K562 (cell line): ENCODE results near the gene COX6B2. TPM values are rescaled to one million over a fixed set of nuclear protein-coding genes. Genes with fewer than 3 reads are reported as not detected.

Source experiments
- ATAC-seq: fragments of 200-7000 bp; cut with Tn5 transposase; 3 replicates; pipeline ENCODE4 v1.9.1; 2020; ENCODE audit warnings: moderate library complexity
- BruUV-seq: library from RNA; stranded (reverse); fragments of 400-500 nt; replicated peaks from 2 replicates; lab custom pipeline; 2021; lab: Mats Ljungman, UMichigan
- CTCF ChIA-PET: fragments of 300-600 bp; formaldehyde crosslinking; extraction: SDS; loops from one replicate; lab custom pipeline; 2021; ENCODE audit warnings: low intra/inter-chr PET ratio; lab: Yijun Ruan, JAX
- POLR2A ChIA-PET: fragments of 300-600, 350-650 bp; sonication (Branson Sonifier 250); formaldehyde crosslinking; extraction: SDS; loops from one replicate; lab custom pipeline; 2021; ENCODE audit warnings: antibody characterized with exemption, inconsistent platforms; lab: Yijun Ruan, JAX
- DNase-seq, 4 experiments: peaks; one replicate each; pipeline versions ENCODE4 v3.0.0 to v3.0.0-alpha.2; 2011 to 2018; ENCODE audit warnings: low spot score in 3 of 4, mixed read lengths in 3 of 4; ENCODE audit errors: extremely low read depth in 1 of 4
- FAIRE-seq: peaks from 2 replicates; lab custom pipeline; 2011; peaks lifted over from hg19 to GRCh38; lab: Jason Lieb, UNC
- H2AFZ ChIP-seq: 2 replicates; pipeline ENCODE4 v1.6.0; 2011; ENCODE audit warnings: low read depth, low read length, control low read depth, inconsistent platforms
- H3K27ac ChIP-seq: fragments of 200-600 bp; 3 replicates; pipeline ENCODE4 v1.8.0; 2011; ENCODE audit warnings: low read depth, mild to moderate bottlenecking, control low read depth, inconsistent platforms, low read length, moderate library complexity, mixed read lengths; ENCODE audit errors: extremely low read depth
- H3K27me3 ChIP-seq, 2 experiments: fragments of 300-600 bp in 1 of 2; 2 replicates in 1 of 2; 3 replicates in 1 of 2; pipeline versions ENCODE4 v1.6.0 to v1.8.0; 2011; ENCODE audit warnings: inconsistent platforms in 2 of 2, low read length in 2 of 2, mild to moderate bottlenecking in 1 of 2, mixed read lengths in 1 of 2, moderate library complexity in 1 of 2; ENCODE audit not compliant: control insufficient read depth in 2 of 2, insufficient read depth in 2 of 2
- H3K36me3 ChIP-seq: fragments of 300-600 bp; 3 replicates; pipeline ENCODE4 v1.8.0; 2011; ENCODE audit warnings: mild to moderate bottlenecking, low read length, inconsistent platforms; ENCODE audit not compliant: control insufficient read depth, insufficient read depth
- H3K4me1 ChIP-seq, 2 experiments: fragments of 200-600 bp in 1 of 2; replicated peaks in 1 of 2; 2 replicates in 1 of 2; 3 replicates in 1 of 2; pipeline versions ENCODE4 v1.5.1 to v1.8.0; 2011; ENCODE audit warnings: inconsistent platforms in 2 of 2, low read length in 2 of 2, mild to moderate bottlenecking in 1 of 2, mixed read lengths in 1 of 2, moderate library complexity in 1 of 2; ENCODE audit not compliant: control insufficient read depth in 2 of 2, insufficient read depth in 2 of 2
- H3K4me2 ChIP-seq: 2 replicates; pipeline ENCODE4 v1.6.1; 2011; ENCODE audit warnings: low read length, control low read depth, inconsistent platforms, mixed read lengths; ENCODE audit not compliant: insufficient read depth
- H3K4me3 ChIP-seq: fragments of 200-600 bp; sonication (generic), shearing (Covaris generic); 2 replicates; pipeline ENCODE4 v1.5.1; 2016; ENCODE audit warnings: control low read depth, inconsistent platforms
- H3K79me2 ChIP-seq: fragments of 200-600 bp; 3 replicates; pipeline ENCODE4 v1.8.0; 2011; ENCODE audit warnings: low read length, inconsistent platforms; ENCODE audit not compliant: control insufficient read depth, insufficient read depth
- H3K9ac ChIP-seq, 2 experiments: 2 replicates each; pipeline versions ENCODE4 v1.6.0 to v1.6.1; 2011; ENCODE audit warnings: low read depth in 2 of 2, low read length in 2 of 2, control low read depth in 1 of 2, inconsistent platforms in 1 of 2, mild to moderate bottlenecking in 1 of 2, mixed read lengths in 1 of 2; ENCODE audit not compliant: insufficient read depth in 1 of 2
- H3K9me1 ChIP-seq: one replicate; pipeline ENCODE4 v1.6.0; 2011; ENCODE audit warnings: inconsistent platforms, mild to moderate bottlenecking, low read length, moderate library complexity; ENCODE audit not compliant: control insufficient read depth, insufficient read depth
- H3K9me3 ChIP-seq: replicated peaks from 2 replicates; pipeline ENCODE4 v1.5.1; 2011; ENCODE audit warnings: low read depth, low read length, inconsistent platforms; ENCODE audit not compliant: control insufficient read depth, insufficient read depth
- H4K20me1 ChIP-seq: replicated peaks from 2 replicates; pipeline ENCODE4 v1.6.1; 2011; ENCODE audit warnings: low read length, inconsistent platforms, mixed read lengths; ENCODE audit not compliant: control insufficient read depth, insufficient read depth
- BACH1 ChIP-seq: fragments of 200-800 bp; sonication (Bioruptor generic); IDR thresholded peaks from 2 replicates; pipeline ENCODE4 v1.6.1; 2016; ENCODE audit warnings: missing genetic modification characterization, missing compliant biosample characterization
- CLOCK ChIP-seq: fragments of 250-450 bp; sonication (Bioruptor Pico); IDR thresholded peaks from 2 replicates; pipeline ENCODE4 v1.4.0; 2020; ENCODE audit warnings: mild to moderate bottlenecking, moderate library complexity, borderline replicate concordance
- DEAF1 ChIP-seq: fragments of 450-650 bp; formaldehyde crosslinking; IDR thresholded peaks from 2 replicates; pipeline ENCODE4 v1.4.0; 2020; ENCODE audit warnings: mild to moderate bottlenecking, moderate library complexity
- HIVEP1 ChIP-seq: fragments of 250-450 bp; sonication (Bioruptor Pico); IDR thresholded peaks from 2 replicates; pipeline ENCODE4 v1.4.0; 2020; ENCODE audit warnings: mild to moderate bottlenecking
- MBD2 ChIP-seq: sonication (generic); IDR thresholded peaks from 2 replicates; pipeline ENCODE4 v1.6.1; 2016; ENCODE audit warnings: low read depth, borderline replicate concordance
- MLX ChIP-seq, 2 experiments: fragments of 450-650 bp in 1 of 2; sonication (generic) in 1 of 2; formaldehyde crosslinking; conservative IDR thresholded peaks; 2 replicates each; pipeline versions ENCODE4 v1.4.0 to v1.8.1; 2020 to 2022; ENCODE audit warnings: mild to moderate bottlenecking in 1 of 2, missing genetic modification reagents in 1 of 2
- NFATC3 ChIP-seq: fragments of 450-650 bp; IDR thresholded peaks from 2 replicates; pipeline ENCODE4 v1.6.1; 2017; ENCODE audit warnings: mild to moderate bottlenecking
- NR2C2 ChIP-seq, 2 experiments: fragments of 200-800 bp in 1 of 2; sonication (Bioruptor generic) in 1 of 2; sonication (generic) in 1 of 2; formaldehyde crosslinking in 1 of 2; IDR thresholded peaks; 2 replicates each; pipeline versions ENCODE4 v1.6.1 to v1.8.0; 2016 to 2022; ENCODE audit warnings: mild to moderate bottlenecking in 1 of 2, missing compliant biosample characterization in 1 of 2, missing genetic modification characterization in 1 of 2, missing genetic modification reagents in 1 of 2
- PRMT5 ChIP-seq: sonication (generic); formaldehyde crosslinking; IDR thresholded peaks from 2 replicates; pipeline ENCODE4 v1.5.0; 2020; ENCODE audit warnings: missing genetic modification reagents
- TAF9B ChIP-seq: fragments of 450-650 bp; IDR thresholded peaks from 2 replicates; pipeline ENCODE4 v1.6.1; 2018; ENCODE audit warnings: mild to moderate bottlenecking; ENCODE audit not compliant: partially characterized antibody
- USF1 ChIP-seq: sonication (generic); formaldehyde crosslinking; IDR thresholded peaks from 2 replicates; pipeline ENCODE4 v1.9.0; 2022; ENCODE audit warnings: mild to moderate bottlenecking, missing genetic modification reagents
- ZNF165 ChIP-seq: fragments of 250-450 bp; sonication (Bioruptor Pico); IDR thresholded peaks from 2 replicates; pipeline ENCODE4 v1.4.0; 2020; ENCODE audit warnings: borderline replicate concordance
- ZNF23 ChIP-seq: fragments of 250-450 bp; sonication (Bioruptor Pico); IDR thresholded peaks from 2 replicates; pipeline ENCODE4 v1.4.0; 2020; ENCODE audit warnings: mild to moderate bottlenecking
- ZNF785 ChIP-seq: fragments of 250-450 bp; sonication (Bioruptor Pico); IDR thresholded peaks from 2 replicates; pipeline ENCODE4 v1.4.0; 2020; ENCODE audit warnings: mild to moderate bottlenecking
- WGBS: fragments of 100-300 bp; shearing (Covaris generic); methylation state at CpG from one replicate; pipeline ENCODE4 v1.1.6; 2016; ENCODE audit warnings: low coverage, mixed read lengths; ENCODE audit not compliant: insufficient coverage; ENCODE audit errors: missing lambda C conversion rate; 5-methylcytosine and 5-hydroxymethylcytosine counted together
- in situ Hi-C: fragments of 300-500 bp; cut with MboI; formaldehyde crosslinking; loops from 4 replicates; pipeline ENCODE4 v1.15.0; 2018; ENCODE audit warnings: inconsistent platforms, mixed read lengths
- intact Hi-C: fragments of 100-400 bp; cut with micrococcal nuclease; formaldehyde crosslinking; loops from 2 replicates; pipeline ENCODE4 v1.14.2; 2022
- polyA plus RNA-seq, 8 experiments: library from polyadenylated mRNA; depleted of rRNA in 4 of 8; stranded (reverse) in 5 of 8; unstranded in 3 of 8; fragments of >200 nt; fragmentation: Nextera tagmentation in 2 of 8; fragmentation: Illumina TruSeq in 1 of 8; extraction: Ambion mirVana in 2 of 8; extraction: Trizol in 1 of 8; gene quantifications; 2 replicates each; pipeline versions ENCODE4 v1.2.1 to v1.2.3, GENCODE V29; 2011 to 2014; ENCODE audit warnings: inconsistent platforms in 1 of 8, missing spikeins in 1 of 8
- total RNA-seq, 7 experiments: library from RNA; depleted of rRNA in 6 of 7; stranded (reverse); fragments of >200 nt in 6 of 7; fragmentation: Illumina TruSeq in 2 of 7; extraction: Trizol in 2 of 7; gene quantifications; 2 replicates each; pipeline versions ENCODE4 v1.2.1 to v1.2.3, GENCODE V29; 2011 to 2021; ENCODE audit warnings: low replicate concordance in 1 of 7

The COX6B2 gene
- total and polyA plus RNA-seq, 9 of the 15 experiments (the other 6 are each of a cell fraction or from before 2014, with no cell fraction given): 0.40 to 2.5 (median 0.83) TPM

GRCh38 chr19:55302318-55302703 is 52.2 kb downstream of the COX6B2 start:
- no peaks in the 10 kb centered on the region for H3K27me3 ChIP-seq
- DNase-seq: no peak
- peak overlapping the region; percentile 94 for H2AFZ ChIP-seq
- no peak for FAIRE-seq
- in situ Hi-C loops: no loop called here
- no peaks in the 10 kb centered on the region for H3K9me1 ChIP-seq
- H4K20me1 ChIP-seq: no peaks in the 10 kb centered on the region
- H3K4me2 ChIP-seq: peak overlapping the region; percentile 81
- no peaks in the 10 kb centered on the region; the same call in 1 of the 2 replicates for H3K9me3 ChIP-seq
- 51% methylated on average over 4 of the region's 12 CpGs for WGBS
- H3K36me3 ChIP-seq: peaks cover 5% of the 10 kb centered on the region; the same call in 1 of the 3 replicates
- ChIA-PET POLR2A (interaction anchor here (1.0 to 2.6 kb wide), 5 partner anchors 14 to 105 kb away, joined by 3 to 12 read pairs (median 3); partner anchors contain the start of gene UBE2S), CTCF (interaction anchor here (0.7 kb wide), 1 partner anchor 166 kb away, joined by 3 read pairs; no protein-coding TSS in a partner anchor)
- no peak for ATAC-seq
- intact Hi-C loops: loop anchor here (5.0 kb wide), 2 partner anchors 35 to 85 kb away; partner anchors contain the start of genes KMT5C and RPL28
- H3K27ac ChIP-seq: 0 out of 3 replicates have a peak overlapping the region, but pooled peaks have one; percentile 18
- H3K9ac ChIP-seq: peak overlapping the region; percentile 51 to 88; a peak in 3 of 4 replicates
- TSS peak; percentile 42 for BruUV-seq
- peak overlapping the region; percentile 41 for H3K4me3 ChIP-seq
- no peaks in the 10 kb centered on the region for H3K79me2 ChIP-seq
- H3K4me1 ChIP-seq: peaks cover 12 to 51% of the 10 kb centered on the region in 2 experiments; a peak in 4 of 5 replicates
- no peak for TF ChIP-seq NR2C2 (CRISPR knock-in tag; IDR thresholded peaks at IDR 0.05)
- no peak for TF ChIP-seq NR2C2 (tag; IDR thresholded peaks at IDR 0.05)
- no peak for TF ChIP-seq NFATC3
- TF ChIP-seq ZNF23 (CRISPR knock-in tag): no peak
- TF ChIP-seq PRMT5 (CRISPR knock-in tag): no peak
- no peak for TF ChIP-seq DEAF1
- no peak for TF ChIP-seq USF1 (CRISPR knock-in tag)
- TF ChIP-seq CLOCK (CRISPR knock-in tag): no peak
- no peak for TF ChIP-seq ZNF785 (CRISPR knock-in tag)
- TF ChIP-seq MBD2: no peak
- TF ChIP-seq MLX (CRISPR knock-in tag; conservative IDR thresholded peaks at IDR 0.05): no peak
- no peak for TF ChIP-seq ZNF165
- no peak for TF ChIP-seq HIVEP1
- no peak for TF ChIP-seq BACH1 (tag)
- no peak for TF ChIP-seq TAF9B
